HG03196 (cell line): ENCODE data around the gene SCTR.
A peak's percentile ranks its signal among the peaks of the same experiment; 100 is the strongest.

Experiments
- ATAC-seq: cut with Tn5 transposase; IDR thresholded peaks from one replicate; pipeline ENCODE4 v1.9.1; 2021; ENCODE audit not compliant: unreplicated experiment

SCTR gene

DNA sequence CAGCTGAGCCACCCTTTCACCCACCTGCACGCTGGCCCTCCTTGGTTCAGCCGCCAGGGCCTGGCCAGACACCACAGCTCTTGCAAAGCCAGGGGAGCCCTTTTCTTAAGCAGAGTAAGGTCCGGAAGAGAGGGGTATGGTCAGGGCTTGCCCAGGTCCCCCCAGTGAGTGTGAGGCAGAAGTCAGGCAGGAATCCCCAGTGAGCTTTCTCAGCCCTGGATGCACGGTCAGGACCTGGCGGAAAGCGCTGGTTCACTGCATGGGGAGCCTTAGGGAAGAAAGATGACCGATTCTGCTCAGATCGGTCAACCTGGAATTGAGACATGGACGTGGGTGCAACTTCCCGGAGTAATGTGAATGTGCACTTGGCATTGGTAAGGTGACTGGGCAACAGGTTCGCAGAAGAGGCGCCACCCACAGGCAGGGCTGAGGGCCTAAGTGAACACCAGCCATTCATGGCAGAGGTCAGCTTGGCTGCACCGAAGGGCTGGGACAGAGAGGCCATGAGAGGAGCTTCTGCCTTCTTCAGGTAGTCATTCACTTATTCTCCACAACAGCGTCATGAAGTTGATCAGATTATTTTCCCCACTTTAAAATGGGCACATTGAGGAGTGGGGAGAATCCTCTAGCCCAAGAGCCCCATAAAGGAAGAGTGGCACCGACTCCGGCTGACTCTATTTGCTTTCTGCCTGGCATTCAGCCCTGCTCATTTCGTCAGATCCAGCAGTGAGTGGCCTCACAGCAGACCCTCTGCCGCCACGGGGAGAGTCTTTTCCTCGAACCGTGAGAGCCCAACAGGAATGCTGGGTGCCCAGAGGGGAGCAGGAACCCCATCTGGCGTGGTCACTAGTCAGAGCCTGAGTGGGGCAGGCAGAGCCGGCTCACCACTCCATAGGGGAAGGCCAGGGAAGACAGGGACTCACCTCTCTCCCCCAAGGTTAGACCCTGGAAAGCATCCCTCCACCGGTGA, 35.8 kb downstream of the SCTR start:
- ATAC-seq: no peak

DNA sequence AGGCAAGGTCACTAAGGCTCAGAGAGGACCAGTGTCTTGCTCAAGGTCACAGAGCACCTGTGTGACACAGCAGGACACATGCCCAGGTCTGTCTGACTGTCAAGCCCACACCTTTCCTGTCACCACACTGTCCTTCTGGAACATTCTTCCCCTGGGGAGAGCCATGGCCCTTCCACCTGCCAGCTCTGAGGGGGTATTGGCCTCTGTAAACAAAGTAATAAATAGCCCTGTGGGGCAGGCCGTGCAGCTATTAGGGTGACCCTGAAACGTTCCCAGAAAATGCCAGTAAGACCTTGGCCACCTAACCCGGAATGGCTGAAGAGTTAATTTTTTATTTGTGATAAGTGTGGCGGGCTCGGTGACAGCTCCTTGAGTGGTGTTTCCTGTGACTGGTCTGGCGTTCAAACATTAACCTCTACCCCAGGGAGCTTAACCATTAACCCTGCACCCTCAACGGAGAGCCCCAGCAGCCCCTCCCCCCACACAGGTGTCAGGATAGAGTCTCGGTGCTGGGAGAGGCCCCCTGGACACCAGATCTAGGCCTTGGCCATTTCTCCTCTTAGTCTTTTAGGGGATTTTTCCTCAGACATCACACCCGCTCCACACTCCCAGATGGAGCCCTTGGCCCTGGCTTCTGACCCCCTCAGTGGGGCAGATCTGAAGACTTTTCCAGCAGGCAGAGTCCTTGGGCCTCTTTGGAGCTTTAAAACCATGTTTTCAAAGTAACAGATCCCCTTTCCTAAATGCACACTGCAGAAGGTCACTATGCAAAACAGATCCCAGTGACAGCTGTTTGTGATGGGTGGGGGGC, 36.6 kb downstream of the SCTR start:
- ATAC-seq: peak; percentile 83

DNA sequence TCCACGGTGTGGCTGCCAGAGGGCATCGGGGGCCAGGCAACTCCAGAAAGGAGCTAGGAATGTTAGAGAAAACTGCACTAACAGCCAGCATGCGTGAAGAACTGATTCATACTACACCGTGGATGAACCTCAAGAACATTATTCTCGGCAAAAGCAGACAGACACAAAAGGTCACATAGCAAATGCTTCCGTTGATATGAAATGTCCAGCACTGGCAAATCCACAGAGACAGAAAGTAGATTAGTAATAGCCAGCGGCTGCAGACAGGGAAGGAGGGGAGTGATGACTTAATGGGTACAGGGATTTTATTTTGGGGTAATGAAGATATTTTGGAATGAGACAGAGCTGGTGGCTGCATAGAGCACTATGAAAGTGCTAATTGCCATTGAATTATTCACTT, 37.4 kb downstream of the SCTR start:
- ATAC-seq: no peak

- no peak for ATAC-seq
These were observed 38.0 kb downstream of the SCTR start for GRCh38 chr2:119486196-119486827.

DNA sequence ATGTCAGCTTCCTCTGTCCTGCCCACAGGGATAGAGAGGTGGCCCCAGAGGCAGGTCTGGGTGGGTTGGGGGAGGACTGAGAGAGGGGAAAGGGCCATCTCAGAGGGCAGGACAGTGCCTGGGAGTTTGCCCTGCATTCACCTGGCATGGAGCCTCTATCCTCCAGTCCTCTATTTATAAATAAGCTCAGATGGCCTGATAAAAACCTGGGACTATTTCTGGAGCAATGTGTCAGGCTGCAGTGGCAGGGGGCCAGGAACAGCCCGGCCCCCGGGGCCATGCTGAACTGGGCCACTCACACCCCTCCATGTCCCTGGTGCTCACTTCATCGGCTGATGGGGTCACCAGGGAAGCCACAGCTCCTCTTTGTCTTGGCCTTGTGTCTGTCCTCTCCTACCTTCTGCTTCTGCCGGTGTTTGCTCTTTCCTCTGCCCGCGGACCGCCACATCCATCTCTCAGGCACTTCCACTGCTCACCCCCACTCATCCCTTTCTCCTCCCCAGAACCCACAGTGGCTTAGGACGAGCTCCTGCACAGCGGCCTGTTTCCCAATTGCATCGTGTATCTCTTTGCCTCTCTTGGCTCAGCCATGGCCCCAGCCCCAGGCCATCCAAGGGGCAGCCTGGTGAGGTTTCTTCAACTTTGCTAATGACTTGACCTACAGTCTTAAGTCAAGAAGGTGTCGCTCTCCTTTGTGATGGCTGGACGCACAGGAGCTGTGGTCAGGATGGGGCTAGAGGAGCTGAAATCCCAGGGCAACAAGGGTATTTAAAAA, 38.8 kb downstream of the SCTR start:
- no peak for ATAC-seq

- no peak for ATAC-seq
These were observed 39.4 kb downstream of the SCTR start for GRCh38 chr2:119484834-119485233.

- ATAC-seq: no peak
These were observed 40.2 kb downstream of the SCTR start for GRCh38 chr2:119483896-119484718.

DNA sequence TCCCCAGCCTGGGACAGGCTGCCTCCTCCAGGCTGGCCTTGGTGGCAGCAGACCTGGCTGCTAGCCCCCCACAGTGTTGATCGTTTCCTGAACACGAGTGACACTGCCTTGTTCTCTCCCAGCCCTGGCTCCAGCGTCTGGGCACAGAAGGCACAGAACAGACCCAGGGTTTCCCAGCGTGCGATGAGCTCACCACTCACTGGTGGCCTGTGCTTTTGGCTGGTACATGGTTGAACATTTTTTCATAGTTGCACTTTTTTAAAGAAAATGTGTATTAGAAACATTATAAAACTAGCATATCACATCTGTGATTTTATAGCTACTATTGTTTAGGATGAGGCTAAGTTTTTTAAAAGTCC, 40.9 kb downstream of the SCTR start:
- no peak for ATAC-seq

DNA sequence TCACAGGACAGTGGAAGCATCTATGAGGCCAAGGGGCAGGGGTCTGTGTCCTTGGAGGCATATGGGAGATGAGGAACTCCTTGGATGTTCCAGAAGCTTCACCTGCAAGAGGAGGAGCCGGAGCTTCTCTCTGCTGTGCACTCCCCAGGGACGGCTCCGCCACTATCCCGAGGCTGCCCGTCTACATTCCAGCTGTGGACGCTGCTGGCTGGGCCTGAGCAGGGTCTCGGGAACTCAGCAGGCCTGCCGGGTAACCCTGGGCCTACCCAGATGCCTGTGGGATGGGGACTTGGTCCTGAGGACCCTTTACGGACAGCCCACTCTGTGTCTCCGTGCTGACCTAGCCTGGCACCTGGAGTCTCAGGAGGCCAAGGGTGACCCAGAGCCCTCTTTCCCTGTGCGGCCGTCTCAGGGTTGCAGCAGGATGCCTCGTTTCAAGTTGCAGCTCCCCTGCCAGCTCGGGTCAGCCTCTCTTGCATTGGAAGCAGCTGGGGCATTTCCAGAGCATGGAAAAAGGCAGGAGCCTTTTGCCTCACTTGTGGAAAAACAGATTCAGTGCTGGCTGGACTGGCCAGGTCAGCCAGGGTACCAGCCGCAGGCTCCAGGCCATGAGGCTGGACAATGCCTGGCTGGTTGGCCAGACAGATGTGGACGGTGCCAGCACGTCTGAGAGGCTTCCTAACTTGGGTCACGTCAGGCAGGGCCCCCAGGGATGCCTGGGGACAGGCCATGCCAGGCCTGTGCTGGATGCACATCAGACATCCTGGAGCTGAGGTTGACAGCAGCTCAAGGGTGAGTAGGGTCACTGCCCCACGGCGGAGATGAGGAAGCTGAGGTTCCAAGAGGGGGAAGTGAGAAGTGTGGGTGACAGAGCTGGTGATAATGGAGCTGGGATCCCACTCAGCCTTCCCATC, 41.5 kb downstream of the SCTR start:
- ATAC-seq: no peak

GRCh38 chr2:119481501-119482455, 42.5 kb downstream of the SCTR start:
- ATAC-seq: no peak

GRCh38 chr2:119480718-119481142, 43.6 kb downstream of the SCTR start:
- ATAC-seq: no peak

DNA sequence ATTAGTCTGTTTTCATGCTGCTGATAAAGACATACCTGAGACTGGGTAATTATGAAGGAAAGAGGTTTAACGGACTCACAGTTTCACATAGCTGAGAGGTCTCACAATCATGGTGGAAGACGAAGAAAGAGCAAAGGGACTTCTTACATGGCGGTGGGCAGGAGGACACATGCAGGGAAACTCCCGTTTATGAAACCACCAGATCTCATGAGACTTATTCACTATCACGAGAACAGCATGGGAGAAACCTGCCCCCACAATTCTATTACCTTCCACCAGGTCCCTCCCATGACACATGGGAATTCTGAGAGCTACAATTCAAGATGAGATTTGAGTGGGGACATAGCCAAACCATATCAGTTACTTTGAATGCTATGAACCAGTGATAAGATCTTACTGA, 44.1 kb downstream of the SCTR start:
- ATAC-seq: no peak

DNA sequence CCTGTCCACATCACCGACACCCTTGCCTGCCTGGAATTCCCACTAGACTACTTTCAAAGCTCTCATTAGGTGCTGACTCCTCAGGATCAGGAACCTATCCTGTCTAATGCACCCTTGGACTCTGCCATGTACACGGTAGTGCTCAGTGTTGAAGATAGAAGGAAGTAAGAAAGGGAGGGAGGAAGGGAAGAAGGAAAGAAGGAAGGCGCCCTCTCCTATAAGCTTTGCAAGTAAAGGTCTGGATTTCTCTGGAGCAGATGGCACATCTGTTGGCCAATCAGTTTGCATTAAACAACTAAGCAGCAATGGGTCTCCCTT, 45.3 kb downstream of the SCTR start:
- no peak for ATAC-seq

DNA sequence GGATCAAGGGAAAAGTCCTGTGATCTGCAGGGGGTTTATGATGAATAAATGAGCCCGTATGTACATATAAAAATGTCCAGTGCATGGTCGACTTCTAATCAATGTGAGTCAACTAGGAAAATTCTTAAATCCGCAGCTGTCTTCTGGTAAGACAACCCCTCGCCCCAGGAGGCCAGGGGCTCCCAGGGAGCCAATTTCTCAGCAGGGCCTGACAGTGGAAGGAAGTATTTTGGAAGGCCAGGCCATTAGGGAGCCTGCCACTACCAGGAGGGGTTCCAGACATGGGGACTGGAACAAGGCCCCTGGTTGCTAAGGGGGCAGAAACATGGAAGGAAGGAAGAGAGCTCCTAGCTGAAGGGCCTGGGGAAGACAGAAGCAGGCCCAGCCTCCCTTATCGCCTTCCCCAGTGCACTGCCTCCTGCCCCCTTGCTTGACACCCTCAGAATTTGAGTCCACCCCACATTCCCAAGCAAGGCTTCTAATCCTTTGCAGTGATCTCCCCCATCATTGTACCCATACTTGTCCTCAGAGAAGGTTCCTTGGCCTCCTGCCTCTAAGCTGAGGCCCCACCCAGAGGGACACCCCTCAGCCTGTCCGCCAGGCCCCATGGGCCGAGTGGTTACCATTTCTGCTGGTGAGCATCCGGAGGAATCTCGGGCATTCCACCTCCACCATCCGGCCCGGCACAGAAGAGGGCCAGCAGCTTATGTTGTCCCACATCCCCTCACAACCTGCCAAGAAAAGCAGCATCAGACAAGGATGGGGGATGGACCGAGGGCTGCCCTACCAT, 45.9 kb downstream of the SCTR start:
- no peak for ATAC-seq

DNA sequence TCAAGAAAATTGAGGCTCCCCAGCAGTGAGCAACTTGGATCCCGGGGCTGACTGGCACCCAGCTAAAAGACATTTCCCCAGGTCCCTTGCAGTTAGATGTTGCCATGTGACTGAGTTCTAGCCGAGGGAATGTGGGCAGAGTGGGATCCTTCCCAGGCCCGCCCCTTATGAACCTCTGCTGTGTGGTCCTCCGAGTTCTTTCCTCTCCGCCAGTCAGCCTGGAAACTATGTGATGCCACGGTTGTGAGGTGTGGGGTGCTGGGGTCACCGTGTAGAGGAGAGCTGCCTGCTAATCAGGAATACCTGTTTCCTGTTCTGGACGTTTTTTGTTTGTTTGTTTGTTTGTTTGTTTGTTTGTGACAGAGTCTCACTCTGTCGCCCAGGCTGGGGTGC, 47.2 kb downstream of the SCTR start:
- no peak for ATAC-seq

DNA sequence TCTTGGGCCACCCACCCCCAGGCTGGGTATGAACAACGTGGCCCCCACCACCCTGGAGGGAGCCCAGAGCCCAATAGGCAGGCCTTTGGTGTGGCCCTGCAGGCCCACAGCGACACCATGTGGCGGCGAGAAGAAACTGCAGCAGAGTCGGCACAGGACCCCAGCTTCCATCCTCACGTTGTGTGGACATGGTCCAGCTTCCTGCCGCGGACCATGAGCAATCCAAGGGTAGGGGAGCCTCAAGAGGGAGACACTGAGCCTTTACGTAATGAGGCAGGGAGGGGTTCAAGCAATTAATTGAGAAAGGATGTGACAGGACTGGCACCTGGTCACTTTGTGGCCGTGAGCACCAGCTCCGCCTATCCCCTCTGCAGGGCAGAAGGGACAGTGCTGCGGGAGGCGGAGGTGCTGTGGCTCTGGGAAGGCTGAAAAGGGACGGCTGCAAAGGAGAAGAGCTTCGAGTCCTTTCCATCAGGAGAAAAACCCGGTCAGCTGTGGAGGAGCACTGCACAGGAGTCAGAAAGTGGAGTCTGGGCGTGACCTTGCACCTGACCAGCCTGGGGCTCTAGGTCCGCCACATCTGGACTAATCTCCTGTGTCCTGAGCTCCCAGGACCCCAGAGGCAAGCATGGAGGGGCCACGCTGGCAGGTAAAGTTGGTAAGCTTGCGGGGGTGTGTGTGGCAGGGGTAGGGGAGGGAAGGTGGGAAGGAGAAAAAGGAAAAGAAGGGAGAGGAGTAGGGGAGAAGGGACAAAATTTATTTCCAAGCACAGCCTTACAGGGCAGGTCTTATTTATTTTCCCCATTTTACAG, 47.8 kb downstream of the SCTR start:
- peak; percentile 62 for ATAC-seq
